Stimulated activated CD8-positive, alpha-beta memory T cell treated with anti-CD3 and anti-CD28 coated beads, Interleukin-2, amount 100 ng/mL, for 1 hour (primary cell): ENCODE measurements around the gene HMCN2.
A peak's percentile ranks its signal among the peaks of the same experiment; 100 is the strongest.

ENCODE experiments used
- DNase-seq, 2 donors: peaks; one replicate each; pipeline ENCODE4 v3.0.0-alpha.2; 2020; ENCODE audit warnings: low read depth in 2 of 2

HMCN2 gene

GRCh38 chr9:130451004-130451390 lies 185.4 kb downstream of the HMCN2 start:
- no peak for DNase-seq

- DNase-seq: no peak
Measured at GRCh38 chr9:130451509-130452388, 186.2 kb downstream of the HMCN2 start.

GRCh38 chr9:130452835-130453234 lies 187.3 kb downstream of the HMCN2 start:
- DNase-seq: no peak

- DNase-seq: no peak
Measured at GRCh38 chr9:130453487-130453886, 187.9 kb downstream of the HMCN2 start.

GRCh38 chr9:130454096-130454811 lies 188.7 kb downstream of the HMCN2 start:
- no peak for DNase-seq

- DNase-seq: no peak
Measured at GRCh38 chr9:130454812-130455325, 189.3 kb downstream of the HMCN2 start.

- no peak for DNase-seq
Measured at GRCh38 chr9:130458027-130458803, 192.7 kb downstream of the HMCN2 start.

GRCh38 chr9:130458804-130459067 lies 193.2 kb downstream of the HMCN2 start:
- DNase-seq: no peak

- no peak for DNase-seq
Measured at GRCh38 chr9:130459151-130459550, 193.6 kb downstream of the HMCN2 start.

GRCh38 chr9:130459941-130460669 lies 194.5 kb downstream of the HMCN2 start:
- no peak for DNase-seq

- peak; percentile 48 to 51 for DNase-seq
Measured at GRCh38 chr9:130461218-130461630, 195.7 kb downstream of the HMCN2 start.

GRCh38 chr9:130461731-130462130 lies 196.2 kb downstream of the HMCN2 start:
- no peak for DNase-seq

- DNase-seq: no peak
Measured at GRCh38 chr9:130462685-130463540, 197.4 kb downstream of the HMCN2 start.

GRCh38 chr9:130463763-130464745 lies 198.5 kb downstream of the HMCN2 start:
- DNase-seq: no peak

- DNase-seq: no peak
Measured at GRCh38 chr9:130465383-130466096, 200.0 kb downstream of the HMCN2 start.

GRCh38 chr9:130466537-130467217 lies 201.1 kb downstream of the HMCN2 start:
- DNase-seq: no peak

- no peak for DNase-seq
Measured at GRCh38 chr9:130467316-130467715, 201.8 kb downstream of the HMCN2 start.

- no peak for DNase-seq
Measured at GRCh38 chr9:130468566-130468965, 203.0 kb downstream of the HMCN2 start.
